Lung (tissue), 12 donors: Measurements from ENCODE around the gene ABHD14A. TPM values are rescaled to one million over a fixed set of nuclear protein-coding genes. Genes with fewer than 3 reads are reported as not detected.
A peak's percentile ranks its signal among the peaks of the same experiment; 100 is the strongest.

Experiments used
- ATAC-seq: fragments of 200-7000 bp; cut with Tn5 transposase; one replicate; pipeline ENCODE4 v1.9.1; 2020; ENCODE audit warnings: moderate number of reproducible peaks; ENCODE audit not compliant: insufficient read depth, low FRiP score
- DNase-seq, 3 donors: peaks; one replicate each; pipeline ENCODE4 v3.0.0-alpha.2; 2013 to 2017
- H3K27ac ChIP-seq, 2 donors: one replicate each; pipeline ENCODE4 v1.5.1; 2013; ENCODE audit warnings: mild to moderate bottlenecking in 2 of 2, moderate library complexity in 2 of 2, control low read depth in 1 of 2, inconsistent platforms in 1 of 2, low read depth in 1 of 2, low read length in 1 of 2
- H3K27me3 ChIP-seq, 3 donors: one replicate each; pipeline ENCODE4 v1.5.1; 2013; ENCODE audit warnings: low read length in 2 of 3; ENCODE audit not compliant: control insufficient read depth in 3 of 3, insufficient read depth in 3 of 3
- H3K36me3 ChIP-seq, 4 donors: one replicate each; pipeline ENCODE4 v1.5.1; 2013; ENCODE audit warnings: low read length in 4 of 4, mild to moderate bottlenecking in 1 of 4, moderate library complexity in 1 of 4; ENCODE audit not compliant: control insufficient read depth in 4 of 4, insufficient read depth in 4 of 4
- H3K4me1 ChIP-seq, 5 donors: one replicate each; pipeline ENCODE4 v1.5.1; 2013; ENCODE audit warnings: low read length in 5 of 5, mild to moderate bottlenecking in 2 of 5, moderate library complexity in 1 of 5; ENCODE audit not compliant: control insufficient read depth in 5 of 5, insufficient read depth in 5 of 5
- H3K4me3 ChIP-seq: one replicate; pipeline ENCODE4 v1.5.1; 2013; ENCODE audit warnings: mild to moderate bottlenecking, control low read depth, moderate library complexity
- H3K9ac ChIP-seq, 2 donors: one replicate each; pipeline ENCODE4 v1.5.1; 2013; ENCODE audit warnings: low read length in 2 of 2, control low read depth in 1 of 2; ENCODE audit not compliant: insufficient read depth in 1 of 2
- H3K9me3 ChIP-seq, 4 donors: one replicate each; pipeline ENCODE4 v1.5.1; 2013; ENCODE audit warnings: low read length in 3 of 4, mild to moderate bottlenecking in 1 of 4, moderate library complexity in 1 of 4; ENCODE audit not compliant: control insufficient read depth in 4 of 4, insufficient read depth in 3 of 4
- WGBS, 2 donors: extraction: QIAGEN DNeasy Blood & Tissue Kit; methylation state at CpG; one replicate each; pipeline ENCODE4 v1.1.7; 2013; 5-methylcytosine and 5-hydroxymethylcytosine counted together
- polyA plus RNA-seq, 2 donors: library from polyadenylated mRNA; stranded (reverse); fragments of 200-250 nt; gene quantifications; one replicate each; pipeline ENCODE4 v1.2.1, GENCODE V29; 2013
- total RNA-seq, 2 donors: library from RNA; depleted of rRNA in 1 of 2; stranded (reverse); fragments of >200 nt in 1 of 2; gene quantifications; one replicate each; pipeline ENCODE4 v1.2.1, GENCODE V29; 2014 to 2021
- TF ChIP-seq, protein P1 (sequence below): IDR thresholded peaks from 2 replicates; pipeline ENCODE4 v1.5.1; 2012; ENCODE audit warnings: mild to moderate bottlenecking; ENCODE audit errors: control extremely low read depth, extremely low read depth
- donor health status: control.
- donor health status: control.
- donor health status: Bipolar disorder and iron deficiency.
- donor health status: healthy.
- donor health status: DM: yes; HTN: yes; CAD: no.

The ABHD14A gene
- total and polyA plus RNA-seq, 4 donors, result 7.2 to 62.8 (median 21.8) TPM

DNA sequence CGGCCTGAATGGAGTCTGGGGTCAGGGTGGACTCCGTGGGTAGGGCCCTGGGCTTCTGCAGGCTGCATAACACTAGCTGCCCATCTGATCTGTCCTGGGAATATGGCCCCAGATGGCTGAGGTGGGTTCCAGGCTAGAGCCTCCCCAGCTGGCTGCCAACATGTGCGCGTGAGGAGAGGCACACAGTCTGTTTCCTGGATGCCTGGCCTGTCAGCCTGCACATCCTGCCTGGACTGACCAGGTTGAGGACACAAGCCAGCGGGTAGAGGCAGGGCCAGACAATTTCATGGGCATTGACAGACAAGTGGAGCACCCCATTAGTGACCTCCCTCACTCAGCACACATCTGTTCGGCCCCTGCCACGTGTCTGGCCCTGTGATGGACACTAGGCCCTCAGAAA is 50.6 kb downstream of the ABHD14A start:
- H3K4me3 ChIP-seq, result no peak overlapping the region
- no peak for ATAC-seq
- no peaks in the 10 kb centered on the region for H3K9me3 ChIP-seq
- peaks cover 0 to 33% (median 12%) of the 10 kb centered on the region in 5 donors for H3K4me1 ChIP-seq
- H3K9ac ChIP-seq, result no peak overlapping the region
- H3K27me3 ChIP-seq, result no peaks in the 10 kb centered on the region
- H3K36me3 ChIP-seq, result no peaks in the 10 kb centered on the region
- WGBS, 2 donors, result 65 to 81% methylated on average over 7 of the region's 7 CpGs
- TF ChIP-seq, protein P1, sequence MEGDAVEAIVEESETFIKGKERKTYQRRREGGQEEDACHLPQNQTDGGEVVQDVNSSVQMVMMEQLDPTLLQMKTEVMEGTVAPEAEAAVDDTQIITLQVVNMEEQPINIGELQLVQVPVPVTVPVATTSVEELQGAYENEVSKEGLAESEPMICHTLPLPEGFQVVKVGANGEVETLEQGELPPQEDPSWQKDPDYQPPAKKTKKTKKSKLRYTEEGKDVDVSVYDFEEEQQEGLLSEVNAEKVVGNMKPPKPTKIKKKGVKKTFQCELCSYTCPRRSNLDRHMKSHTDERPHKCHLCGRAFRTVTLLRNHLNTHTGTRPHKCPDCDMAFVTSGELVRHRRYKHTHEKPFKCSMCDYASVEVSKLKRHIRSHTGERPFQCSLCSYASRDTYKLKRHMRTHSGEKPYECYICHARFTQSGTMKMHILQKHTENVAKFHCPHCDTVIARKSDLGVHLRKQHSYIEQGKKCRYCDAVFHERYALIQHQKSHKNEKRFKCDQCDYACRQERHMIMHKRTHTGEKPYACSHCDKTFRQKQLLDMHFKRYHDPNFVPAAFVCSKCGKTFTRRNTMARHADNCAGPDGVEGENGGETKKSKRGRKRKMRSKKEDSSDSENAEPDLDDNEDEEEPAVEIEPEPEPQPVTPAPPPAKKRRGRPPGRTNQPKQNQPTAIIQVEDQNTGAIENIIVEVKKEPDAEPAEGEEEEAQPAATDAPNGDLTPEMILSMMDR, result no peak
- DNase-seq, result no peak
- peak overlapping the region; percentile 65 to 92 for H3K27ac ChIP-seq

GRCh38 chr3:52026041-52026440 is 51.2 kb downstream of the ABHD14A start:
- ATAC-seq, result no peak
- TF ChIP-seq, protein P1, result no peak
- Histone ChIP-seq H3K27me3 (no peaks in the 10 kb centered on the region), H3K4me1 (peaks cover 0 to 30% (median 12%) of the 10 kb centered on the region in 5 donors), H3K9me3 (no peaks in the 10 kb centered on the region), H3K9ac (no peak overlapping the region), H3K4me3 (no peak overlapping the region), H3K27ac (peak overlapping the region; percentile 29 to 65), H3K36me3 (no peaks in the 10 kb centered on the region)
- no peak for DNase-seq
- WGBS, 2 donors, result 65 to 88% methylated on average over 4 of the region's 4 CpGs

DNA sequence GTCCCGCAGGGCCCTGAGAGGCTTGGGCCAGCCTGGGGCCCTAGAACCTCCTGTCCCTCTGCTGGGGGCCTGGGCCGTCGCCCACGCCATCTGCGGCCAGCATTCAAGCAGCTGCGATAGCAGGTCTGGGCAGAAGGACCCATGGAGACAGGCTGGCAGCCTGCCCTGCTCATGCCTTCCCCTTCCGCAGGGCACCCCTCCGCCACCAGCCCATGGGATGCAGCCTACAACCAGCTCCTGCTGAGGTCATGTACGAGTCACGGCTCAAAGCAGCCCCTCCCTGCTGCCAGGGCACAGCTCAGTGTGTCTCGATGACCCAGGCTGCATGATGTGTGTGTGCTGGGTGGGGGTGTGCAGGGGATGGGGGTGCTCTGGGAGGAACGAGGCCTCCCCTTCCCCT is 53.7 kb downstream of the ABHD14A start:
- Histone ChIP-seq H3K27ac (peak overlapping the region in 1 of 2 donors; percentile 43), H3K9me3 (no peaks in the 10 kb centered on the region), H3K4me3 (no peak overlapping the region), H3K4me1 (peaks cover 0 to 14% (median 0%) of the 10 kb centered on the region in 5 donors), H3K9ac (no peak overlapping the region), H3K36me3 (no peaks in the 10 kb centered on the region), H3K27me3 (no peaks in the 10 kb centered on the region)
- ATAC-seq, result no peak
- WGBS, 2 donors, result 82 to 89% methylated on average over 12 of the region's 12 CpGs
- TF ChIP-seq, protein P1, result no peak
- no peak for DNase-seq

GRCh38 chr3:52029053-52029452 is 54.2 kb downstream of the ABHD14A start:
- WGBS, 2 donors, result 90 to 92% methylated on average over 9 of the region's 9 CpGs
- Histone ChIP-seq H3K9me3 (no peaks in the 10 kb centered on the region), H3K36me3 (no peaks in the 10 kb centered on the region), H3K27ac (peak overlapping the region in 1 of 2 donors; percentile 34), H3K4me1 (peaks cover 0 to 10% (median 0%) of the 10 kb centered on the region in 5 donors), H3K27me3 (no peaks in the 10 kb centered on the region), H3K9ac (no peak overlapping the region), H3K4me3 (no peak overlapping the region)
- ATAC-seq, result no peak
- no peak for DNase-seq
- TF ChIP-seq, protein P1, result no peak
